Measurements from ENCODE around the gene AGTR1.
"Not testable (repeated sequence)": the region's sequence is repeated elsewhere in the genome, so short reads cannot be mapped to it uniquely, and the experiment has no call there.

The AGTR1 gene

GRCh38 chr3:148735597-148735996 is 37.9 kb downstream of the AGTR1 start:
- no peaks in the 10 kb centered on the region for H3K36me3 ChIP-seq (ENCODE audit: insufficient read depth, low read length)
- H3K9me3 ChIP-seq (ENCODE audit: control insufficient read depth, insufficient read depth, low read length): no peaks in the 10 kb centered on the region
- no peaks in the 10 kb centered on the region for H3K4me1 ChIP-seq (ENCODE audit: insufficient read depth, low read length)
- no peak overlapping the region for H3K9ac ChIP-seq (ENCODE audit: low read depth, low read length)

GRCh38 chr3:148736086-148736485 is 38.4 kb downstream of the AGTR1 start:
- no peaks in the 10 kb centered on the region for H3K9me3 ChIP-seq (ENCODE audit: control insufficient read depth, insufficient read depth, low read length)

GRCh38 chr3:148737104-148737530 is 39.4 kb downstream of the AGTR1 start:
- no peaks in the 10 kb centered on the region for H3K9me3 ChIP-seq (ENCODE audit: control insufficient read depth, insufficient read depth, low read length)

More at GRCh38 chr3:148736086-148736485, 38.4 kb downstream of the AGTR1 start:
- H3K9ac ChIP-seq (ENCODE audit: low read depth, low read length): no peak overlapping the region
- no peaks in the 10 kb centered on the region for H3K36me3 ChIP-seq (ENCODE audit: insufficient read depth, low read length)
- no peaks in the 10 kb centered on the region for H3K4me1 ChIP-seq (ENCODE audit: insufficient read depth, low read length)

GRCh38 chr3:148739720-148740119 is 42.0 kb downstream of the AGTR1 start:
- H3K9ac ChIP-seq (ENCODE audit: low read depth, low read length): no peak overlapping the region
- no peaks in the 10 kb centered on the region for H3K36me3 ChIP-seq (ENCODE audit: insufficient read depth, low read length)
- H3K4me1 ChIP-seq (ENCODE audit: insufficient read depth, low read length): no peaks in the 10 kb centered on the region
- H3K9me3 ChIP-seq (ENCODE audit: control insufficient read depth, insufficient read depth, low read length): no peaks in the 10 kb centered on the region

More at GRCh38 chr3:148737104-148737530, 39.4 kb downstream of the AGTR1 start:
- Histone ChIP-seq H3K36me3 (ENCODE audit: insufficient read depth, low read length) (no peaks in the 10 kb centered on the region), H3K9ac (ENCODE audit: low read depth, low read length) (no peak overlapping the region), H3K4me1 (ENCODE audit: insufficient read depth, low read length) (no peaks in the 10 kb centered on the region)

- Histone ChIP-seq H3K9me3 (ENCODE audit: control insufficient read depth, insufficient read depth, low read length) (no peaks in the 10 kb centered on the region), H3K4me1 (ENCODE audit: insufficient read depth, low read length) (no peaks in the 10 kb centered on the region), H3K9ac (ENCODE audit: low read depth, low read length) (no peak overlapping the region), H3K36me3 (ENCODE audit: insufficient read depth, low read length) (no peaks in the 10 kb centered on the region)
Measured at GRCh38 chr3:148740291-148740690, 42.6 kb downstream of the AGTR1 start.

GRCh38 chr3:148741219-148741618 is 43.5 kb downstream of the AGTR1 start:
- Histone ChIP-seq H3K9ac (ENCODE audit: low read depth, low read length) (no peak overlapping the region), H3K36me3 (ENCODE audit: insufficient read depth, low read length) (no peaks in the 10 kb centered on the region), H3K4me1 (ENCODE audit: insufficient read depth, low read length) (no peaks in the 10 kb centered on the region), H3K9me3 (ENCODE audit: control insufficient read depth, insufficient read depth, low read length) (no peaks in the 10 kb centered on the region)

GRCh38 chr3:148742118-148742517 is 44.4 kb downstream of the AGTR1 start:
- H3K9me3 ChIP-seq (ENCODE audit: control insufficient read depth, insufficient read depth, low read length): no peaks in the 10 kb centered on the region
- no peaks in the 10 kb centered on the region for H3K4me1 ChIP-seq (ENCODE audit: insufficient read depth, low read length)
- H3K9ac ChIP-seq (ENCODE audit: low read depth, low read length): no peak overlapping the region
- no peaks in the 10 kb centered on the region for H3K36me3 ChIP-seq (ENCODE audit: insufficient read depth, low read length)

GRCh38 chr3:148746053-148746452 is 48.4 kb downstream of the AGTR1 start:
- Histone ChIP-seq H3K9ac (ENCODE audit: low read depth, low read length) (no peak overlapping the region), H3K36me3 (ENCODE audit: insufficient read depth, low read length) (no peaks in the 10 kb centered on the region), H3K4me1 (ENCODE audit: insufficient read depth, low read length) (no peaks in the 10 kb centered on the region), H3K9me3 (ENCODE audit: control insufficient read depth, insufficient read depth, low read length) (no peaks in the 10 kb centered on the region)

GRCh38 chr3:148748283-148748682 is 50.6 kb downstream of the AGTR1 start:
- H3K4me1 ChIP-seq (ENCODE audit: insufficient read depth, low read length): no peaks in the 10 kb centered on the region
- H3K9ac ChIP-seq (ENCODE audit: low read depth, low read length): no peak overlapping the region
- H3K9me3 ChIP-seq (ENCODE audit: control insufficient read depth, insufficient read depth, low read length): no peaks in the 10 kb centered on the region
- no peaks in the 10 kb centered on the region for H3K36me3 ChIP-seq (ENCODE audit: insufficient read depth, low read length)

GRCh38 chr3:148750296-148750695 is 52.6 kb downstream of the AGTR1 start:
- Histone ChIP-seq H3K9ac (ENCODE audit: low read depth, low read length) (no peak overlapping the region), H3K36me3 (ENCODE audit: insufficient read depth, low read length) (no peaks in the 10 kb centered on the region), H3K9me3 (ENCODE audit: control insufficient read depth, insufficient read depth, low read length) (no peaks in the 10 kb centered on the region), H3K4me1 (ENCODE audit: insufficient read depth, low read length) (no peaks in the 10 kb centered on the region)

- Histone ChIP-seq H3K9me3 (ENCODE audit: control insufficient read depth, insufficient read depth, low read length) (no peaks in the 10 kb centered on the region), H3K36me3 (ENCODE audit: insufficient read depth, low read length) (no peaks in the 10 kb centered on the region), H3K4me1 (ENCODE audit: insufficient read depth, low read length) (no peaks in the 10 kb centered on the region), H3K9ac (ENCODE audit: low read depth, low read length) (no peak overlapping the region)
Measured at GRCh38 chr3:148751461-148751860, 53.8 kb downstream of the AGTR1 start.

GRCh38 chr3:148753385-148753784 is 55.7 kb downstream of the AGTR1 start:
- not testable (repeated sequence) for H3K4me1 ChIP-seq (ENCODE audit: insufficient read depth, low read length); H3K36me3 ChIP-seq (ENCODE audit: insufficient read depth, low read length); H3K9ac ChIP-seq (ENCODE audit: low read depth, low read length); H3K9me3 ChIP-seq (ENCODE audit: control insufficient read depth, insufficient read depth, low read length)

- Histone ChIP-seq H3K9me3 (ENCODE audit: control insufficient read depth, insufficient read depth, low read length) (no peaks in the 10 kb centered on the region), H3K9ac (ENCODE audit: low read depth, low read length) (no peak overlapping the region), H3K4me1 (ENCODE audit: insufficient read depth, low read length) (no peaks in the 10 kb centered on the region), H3K36me3 (ENCODE audit: insufficient read depth, low read length) (no peaks in the 10 kb centered on the region)
Measured at GRCh38 chr3:148755570-148755969, 57.9 kb downstream of the AGTR1 start.

- Histone ChIP-seq H3K9me3 (ENCODE audit: control insufficient read depth, insufficient read depth, low read length) (no peaks in the 10 kb centered on the region), H3K9ac (ENCODE audit: low read depth, low read length) (no peak overlapping the region), H3K4me1 (ENCODE audit: insufficient read depth, low read length) (no peaks in the 10 kb centered on the region), H3K36me3 (ENCODE audit: insufficient read depth, low read length) (no peaks in the 10 kb centered on the region)
Measured at GRCh38 chr3:148756311-148756710, 58.6 kb downstream of the AGTR1 start.

- Histone ChIP-seq H3K36me3 (ENCODE audit: insufficient read depth, low read length) (no peaks in the 10 kb centered on the region), H3K4me1 (ENCODE audit: insufficient read depth, low read length) (no peaks in the 10 kb centered on the region), H3K9me3 (ENCODE audit: control insufficient read depth, insufficient read depth, low read length) (no peaks in the 10 kb centered on the region), H3K9ac (ENCODE audit: low read depth, low read length) (no peak overlapping the region)
Measured at GRCh38 chr3:148757238-148758215, 59.8 kb downstream of the AGTR1 start.

Data from ES-I3 (cell line).